LNCAP (cell line): ENCODE data around the gene STON2.

Experiments
- CTCF ChIP-seq: fragments of 450-650 bp; IDR thresholded peaks from 2 replicates; pipeline ENCODE4 v1.5.1; 2017; ENCODE audit warnings: mild to moderate bottlenecking

STON2 gene

GRCh38 chr14:81367563-81367962 is 32.6 kb downstream of the STON2 start:
- no peak for TF ChIP-seq CTCF

- TF ChIP-seq CTCF, result no peak
These were observed 33.2 kb downstream of the STON2 start for GRCh38 chr14:81366884-81367283.

GRCh38 chr14:81366214-81366613 is 33.9 kb downstream of the STON2 start:
- TF ChIP-seq CTCF, result no peak

- TF ChIP-seq CTCF, result no peak
These were observed 36.3 kb downstream of the STON2 start for GRCh38 chr14:81363746-81364378.

GRCh38 chr14:81353691-81354323 is 46.3 kb downstream of the STON2 start:
- TF ChIP-seq CTCF, result no peak

- no peak for TF ChIP-seq CTCF
These were observed 47.7 kb downstream of the STON2 start for GRCh38 chr14:81352413-81352812.

- TF ChIP-seq CTCF, result no peak
These were observed 48.9 kb downstream of the STON2 start for GRCh38 chr14:81351205-81351604.
